A673 (cell line): Measurements from ENCODE around the gene TNIP1. TPM values are rescaled to one million over a fixed set of nuclear protein-coding genes. Genes with fewer than 3 reads are reported as not detected.

ENCODE experiments used
- BruUV-seq: library from RNA; stranded (reverse); fragments of 400-500 nt; replicated peaks from 2 replicates; lab custom pipeline; 2021; lab: Mats Ljungman, UMichigan
- CTCF ChIA-PET: fragments of 300-600 bp; sonication (Branson Sonifier 250); formaldehyde crosslinking; loops from one replicate; lab custom pipeline; 2022; ENCODE audit warnings: antibody characterized with exemption; lab: Charles Lee
- POLR2A ChIA-PET: fragments of 300-600 bp; sonication (Branson Sonifier 250); formaldehyde crosslinking; loops from one replicate; lab custom pipeline; 2022; ENCODE audit warnings: antibody characterized with exemption; ENCODE audit not compliant: low non-redundant PET; lab: Charles Lee
- DNase-seq: peaks from one replicate; pipeline ENCODE4 v3.0.0-alpha.2; 2015; ENCODE audit warnings: low spot score
- H3K27ac ChIP-seq: fragments of 200-600 bp; sonication (generic); 2 replicates; pipeline ENCODE4 v1.5.1; 2016; ENCODE audit warnings: mixed run types, low read depth, mild to moderate bottlenecking, mixed read lengths, antibody characterized with exemption, low read length; ENCODE audit not compliant: poor library complexity, severe bottlenecking
- H3K27me3 ChIP-seq: fragments of 200-600 bp; sonication (generic); replicated peaks from 2 replicates; pipeline ENCODE4 v1.6.1; 2017; ENCODE audit warnings: mixed run types, low read depth, mild to moderate bottlenecking, mixed read lengths, antibody characterized with exemption, low read length; ENCODE audit not compliant: insufficient read depth, poor library complexity
- H3K36me3 ChIP-seq: fragments of 200-600 bp; sonication (generic); 2 replicates; pipeline ENCODE4 v1.6.1; 2016; ENCODE audit warnings: mixed run types, mild to moderate bottlenecking, mixed read lengths, antibody characterized with exemption, low read length; ENCODE audit not compliant: insufficient read depth, poor library complexity, severe bottlenecking
- H3K4me1 ChIP-seq: fragments of 200-600 bp; sonication (generic); 2 replicates; pipeline ENCODE4 v1.6.1; 2017; ENCODE audit warnings: mixed run types, mild to moderate bottlenecking, mixed read lengths, antibody characterized with exemption, low read length; ENCODE audit not compliant: insufficient read depth, poor library complexity, severe bottlenecking
- H3K4me3 ChIP-seq: fragments of 200-600 bp; sonication (generic); 2 replicates; pipeline ENCODE4 v1.5.1; 2016; ENCODE audit warnings: low read depth, mixed run types, mild to moderate bottlenecking, mixed read lengths, low read length; ENCODE audit not compliant: poor library complexity, severe bottlenecking
- H3K9me3 ChIP-seq: fragments of 200-600 bp; sonication (generic); 2 replicates; pipeline ENCODE4 v1.6.1; 2016; ENCODE audit warnings: mixed run types, low read depth, mild to moderate bottlenecking, mixed read lengths, antibody characterized with exemption, low read length; ENCODE audit not compliant: poor library complexity, severe bottlenecking
- CTCF ChIP-seq: fragments of 300-800, 200-600 bp; sonication (generic); conservative IDR thresholded peaks from 2 replicates; pipeline ENCODE4 v1.5.1; 2017; ENCODE audit warnings: low read depth, mild to moderate bottlenecking, antibody characterized with exemption, low read length, moderate library complexity, mixed read lengths
- EZH2 ChIP-seq: fragments of 200-600 bp; sonication (generic); IDR thresholded peaks from 2 replicates; pipeline ENCODE4 v1.6.1; 2017; ENCODE audit warnings: borderline replicate concordance, low read depth, mild to moderate bottlenecking, mixed read lengths, antibody characterized with exemption, low read length; ENCODE audit not compliant: poor library complexity, severe bottlenecking
- intact Hi-C: fragments of 100-400 bp; cut with micrococcal nuclease; formaldehyde crosslinking; loops from one replicate; pipeline ENCODE4 v1.10.0; 2022; ENCODE audit not compliant: unreplicated experiment
- total RNA-seq: library from RNA; stranded (reverse); gene quantifications from 2 replicates; pipeline ENCODE4 v1.2.3, GENCODE V29; 2021

The TNIP1 gene
- total RNA-seq, 1 experiment from 2014 or later = 33.3 TPM

- TF ChIP-seq CTCF (no peak), EZH2 (no peak)
- Histone ChIP-seq H3K36me3 (no peaks in the 10 kb centered on the region), H3K4me3 (peak overlapping the region; percentile 88), H3K27ac (peak overlapping the region; percentile 85), H3K9me3 (no peaks in the 10 kb centered on the region), H3K4me1 (peaks cover 5% of the 10 kb centered on the region), H3K27me3 (no peaks in the 10 kb centered on the region)
- POLR2A ChIA-PET = interaction anchor here (0.6 kb wide), 1 partner anchor 634 kb away, joined by 4 read pairs; no protein-coding TSS in a partner anchor
- CTCF ChIA-PET = no interaction called here
- intact Hi-C loops = no loop called here
- no peak for DNase-seq
- TSS peak; percentile 62 for BruUV-seq
Measured at GRCh38 chr5:151079838-151080612, 809 bp downstream of the TNIP1 start.

- Histone ChIP-seq H3K9me3 (no peaks in the 10 kb centered on the region), H3K4me1 (peaks cover 5% of the 10 kb centered on the region), H3K27ac (no peak overlapping the region), H3K4me3 (no peak overlapping the region), H3K27me3 (no peaks in the 10 kb centered on the region), H3K36me3 (no peaks in the 10 kb centered on the region)
- ChIA-PET CTCF (no interaction called here), POLR2A (no interaction called here)
- DNase-seq = no peak
- intact Hi-C loops = no loop called here
- no peak for TF ChIP-seq CTCF
- TF ChIP-seq EZH2 = no peak
- no TSS peak for BruUV-seq
Measured at GRCh38 chr5:151078490-151079262, 2.2 kb downstream of the TNIP1 start.

DNA sequence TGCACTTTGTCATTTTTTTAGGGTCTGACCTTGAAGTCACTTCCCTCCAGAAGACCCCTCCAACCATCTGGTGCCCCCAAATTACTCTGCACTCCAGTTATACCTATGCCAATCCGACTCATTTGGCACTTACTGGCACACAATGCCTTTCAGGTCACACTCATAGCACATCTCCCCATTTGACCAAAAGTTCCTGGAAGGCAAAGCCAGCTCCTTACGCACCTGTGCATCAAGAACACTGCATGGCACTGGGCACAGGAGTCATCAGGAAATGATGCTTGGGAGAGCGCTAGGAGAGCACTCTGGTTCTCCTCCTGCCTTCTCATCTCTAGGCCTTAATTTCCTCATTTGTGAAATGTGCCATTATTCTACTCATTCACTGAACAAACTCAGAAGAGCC lies 2.9 kb downstream of the TNIP1 start:
- ChIA-PET POLR2A (no interaction called here), CTCF (no interaction called here)
- intact Hi-C loops = no loop called here
- H3K36me3 ChIP-seq = no peaks in the 10 kb centered on the region
- no peak overlapping the region for H3K27ac ChIP-seq
- no peaks in the 10 kb centered on the region for H3K9me3 ChIP-seq
- peaks cover 5% of the 10 kb centered on the region for H3K4me1 ChIP-seq
- BruUV-seq = no TSS peak
- H3K4me3 ChIP-seq = no peak overlapping the region
- H3K27me3 ChIP-seq = no peaks in the 10 kb centered on the region
- TF ChIP-seq CTCF = no peak
- no peak for TF ChIP-seq EZH2
- DNase-seq = no peak
